ENCODE results near the gene MYBPH.

MYBPH gene

GRCh38 chr1:203153051-203153988, 22.3 kb downstream of the MYBPH start:
- DNase-seq (no peak), ATAC-seq (ENCODE audit: insufficient read depth, low read depth) (no peak)
- Histone ChIP-seq H3K9ac (ENCODE audit: low read depth, low read length) (no peak overlapping the region), H3K9me3 (ENCODE audit: insufficient read depth, low read length, severe bottlenecking) (no peaks in the 10 kb centered on the region), H3K27ac (ENCODE audit: low read length) (no peak overlapping the region), H3K27me3 (ENCODE audit: insufficient read depth, low read length, poor library complexity) (peaks cover 31% of the 10 kb centered on the region), H3K36me3 (ENCODE audit: insufficient read depth, low read length) (no peaks in the 10 kb centered on the region), H3K4me1 (ENCODE audit: insufficient read depth, low read length) (no peaks in the 10 kb centered on the region), H3K4me2 (ENCODE audit: insufficient read depth, low read length) (no peak overlapping the region), H4K20me1 (ENCODE audit: insufficient read depth, low read length) (no peaks in the 10 kb centered on the region; the same call in 1 of the 2 replicates), H3K79me2 (ENCODE audit: insufficient read depth, low read length) (no peaks in the 10 kb centered on the region), H3K4me3 (ENCODE audit: low read depth in 1 of 2, low read length in 2 of 2) (no peak overlapping the region), H2AFZ (ENCODE audit: low read depth, low read length) (no peak overlapping the region)
- no peak for TF ChIP-seq CTCF (IDR thresholded peaks at IDR 0.05; ENCODE audit: borderline replicate concordance, extremely low read depth, low read length, poor library complexity, severe bottlenecking)
- TF ChIP-seq EZH2 (IDR thresholded peaks at IDR 0.05; ENCODE audit: borderline replicate concordance, low read depth, low read length, severe bottlenecking) = no peak

DNA sequence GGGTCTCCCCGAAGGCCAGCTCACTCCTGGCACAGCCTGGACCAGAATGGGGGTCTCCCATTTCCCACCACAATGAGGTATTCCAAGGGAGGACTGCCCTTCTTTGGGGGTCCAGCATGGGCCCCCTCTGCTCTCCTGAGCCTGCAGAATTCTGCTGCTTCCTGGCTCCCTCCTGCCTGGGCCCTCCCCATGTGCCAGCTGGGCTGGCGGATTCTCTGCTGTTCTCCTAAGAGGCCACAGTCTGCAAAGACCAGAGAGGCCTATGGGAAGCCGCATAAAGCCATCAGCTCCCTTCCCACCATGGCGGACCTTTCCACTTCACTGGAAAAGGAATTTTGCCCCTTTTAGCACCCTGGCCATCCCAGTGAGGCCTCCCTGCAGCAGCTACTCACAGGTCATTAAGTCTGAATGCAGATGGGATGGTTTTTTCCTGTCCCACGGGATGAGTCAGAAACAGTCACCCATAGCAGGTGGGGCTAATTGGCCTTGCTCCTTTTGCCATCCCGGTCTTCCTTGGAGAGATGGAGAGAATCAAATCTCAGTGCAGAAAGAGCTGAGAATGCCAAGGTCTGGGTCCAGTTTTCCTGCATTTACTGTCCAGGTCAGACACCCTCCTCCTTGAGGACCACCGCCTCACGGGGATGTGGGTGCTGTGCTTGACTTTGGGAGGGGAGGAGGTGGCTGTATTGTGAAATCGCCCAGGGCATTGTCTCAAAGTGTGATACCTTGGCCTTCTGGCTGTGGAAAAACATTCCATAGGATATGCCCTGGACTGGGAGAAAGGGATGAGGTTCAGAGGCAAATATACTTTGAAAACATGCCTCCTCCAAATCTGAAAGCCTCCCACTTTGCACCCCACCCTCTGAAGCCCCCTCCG, 23.2 kb downstream of the MYBPH start:
- Histone ChIP-seq H3K36me3 (ENCODE audit: insufficient read depth, low read length) (no peaks in the 10 kb centered on the region), H3K9me3 (ENCODE audit: insufficient read depth, low read length, severe bottlenecking) (no peaks in the 10 kb centered on the region), H3K4me1 (ENCODE audit: insufficient read depth, low read length) (no peaks in the 10 kb centered on the region), H4K20me1 (ENCODE audit: insufficient read depth, low read length) (no peaks in the 10 kb centered on the region; the same call in 1 of the 2 replicates), H3K9ac (ENCODE audit: low read depth, low read length) (no peak overlapping the region), H3K79me2 (ENCODE audit: insufficient read depth, low read length) (no peaks in the 10 kb centered on the region), H3K27ac (ENCODE audit: low read length) (no peak overlapping the region), H3K4me3 (ENCODE audit: low read depth in 1 of 2, low read length in 2 of 2) (no peak overlapping the region), H2AFZ (ENCODE audit: low read depth, low read length) (no peak overlapping the region), H3K4me2 (ENCODE audit: insufficient read depth, low read length) (no peak overlapping the region), H3K27me3 (ENCODE audit: insufficient read depth, low read length, poor library complexity) (peaks cover 29% of the 10 kb centered on the region)
- TF ChIP-seq CTCF (IDR thresholded peaks at IDR 0.05; ENCODE audit: borderline replicate concordance, extremely low read depth, low read length, poor library complexity, severe bottlenecking) (no peak), EZH2 (IDR thresholded peaks at IDR 0.05; ENCODE audit: borderline replicate concordance, low read depth, low read length, severe bottlenecking) (no peak)
- DNase-seq (no peak), ATAC-seq (ENCODE audit: insufficient read depth, low read depth) (no peak)

GRCh38 chr1:203151362-203152157, 24.1 kb downstream of the MYBPH start:
- ATAC-seq (ENCODE audit: insufficient read depth, low read depth) (no peak), DNase-seq (no peak)
- Histone ChIP-seq H3K36me3 (ENCODE audit: insufficient read depth, low read length) (no peaks in the 10 kb centered on the region), H3K79me2 (ENCODE audit: insufficient read depth, low read length) (no peaks in the 10 kb centered on the region), H3K27ac (ENCODE audit: low read length) (no peak overlapping the region), H2AFZ (ENCODE audit: low read depth, low read length) (no peak overlapping the region), H3K27me3 (ENCODE audit: insufficient read depth, low read length, poor library complexity) (peaks cover 25% of the 10 kb centered on the region), H3K4me1 (ENCODE audit: insufficient read depth, low read length) (no peaks in the 10 kb centered on the region), H3K4me2 (ENCODE audit: insufficient read depth, low read length) (no peak overlapping the region), H4K20me1 (ENCODE audit: insufficient read depth, low read length) (no peaks in the 10 kb centered on the region; the same call in 1 of the 2 replicates), H3K4me3 (ENCODE audit: low read depth in 1 of 2, low read length in 2 of 2) (no peak overlapping the region), H3K9ac (ENCODE audit: low read depth, low read length) (no peak overlapping the region), H3K9me3 (ENCODE audit: insufficient read depth, low read length, severe bottlenecking) (no peaks in the 10 kb centered on the region)
- no peak for TF ChIP-seq CTCF (IDR thresholded peaks at IDR 0.05; ENCODE audit: borderline replicate concordance, extremely low read depth, low read length, poor library complexity, severe bottlenecking)
- no peak for TF ChIP-seq EZH2 (IDR thresholded peaks at IDR 0.05; ENCODE audit: borderline replicate concordance, low read depth, low read length, severe bottlenecking)

All from DND-41 (cell line).